DND-41 (cell line): Measurements from ENCODE around the gene UBR1.

Source experiments
- EZH2 ChIP-seq: IDR thresholded peaks from 3 replicates; pipeline ENCODE4 v1.6.1; 2012; ENCODE audit warnings: borderline replicate concordance, low read depth, mild to moderate bottlenecking, moderate library complexity, low read length, inconsistent platforms; ENCODE audit not compliant: severe bottlenecking
- TF ChIP-seq, protein P1 (sequence below): IDR thresholded peaks from 2 replicates; pipeline ENCODE4 v1.5.1; 2012; ENCODE audit warnings: borderline replicate concordance, low read length, moderate library complexity, mild to moderate bottlenecking; ENCODE audit not compliant: poor library complexity, severe bottlenecking; ENCODE audit errors: extremely low read depth

DNA sequence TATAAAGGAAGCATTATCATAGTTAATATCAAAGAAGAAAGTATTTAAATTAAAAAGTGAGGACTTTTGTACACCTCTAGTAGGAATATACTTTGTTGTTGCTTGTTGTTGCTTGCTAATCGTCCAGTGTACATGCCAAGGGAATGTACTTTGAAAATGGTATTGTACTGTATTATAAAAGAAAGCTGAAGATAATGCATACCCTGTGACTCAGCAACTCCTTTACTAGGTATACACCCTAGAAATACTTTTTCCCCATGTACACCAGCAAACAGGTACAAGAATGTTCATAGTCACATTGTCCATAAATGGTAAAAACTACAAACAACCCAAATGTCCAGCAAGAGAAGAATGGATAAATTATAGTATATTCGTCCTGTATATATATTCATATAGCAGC lies 197.3 kb downstream of the UBR1 start:
- TF ChIP-seq, protein P1, sequence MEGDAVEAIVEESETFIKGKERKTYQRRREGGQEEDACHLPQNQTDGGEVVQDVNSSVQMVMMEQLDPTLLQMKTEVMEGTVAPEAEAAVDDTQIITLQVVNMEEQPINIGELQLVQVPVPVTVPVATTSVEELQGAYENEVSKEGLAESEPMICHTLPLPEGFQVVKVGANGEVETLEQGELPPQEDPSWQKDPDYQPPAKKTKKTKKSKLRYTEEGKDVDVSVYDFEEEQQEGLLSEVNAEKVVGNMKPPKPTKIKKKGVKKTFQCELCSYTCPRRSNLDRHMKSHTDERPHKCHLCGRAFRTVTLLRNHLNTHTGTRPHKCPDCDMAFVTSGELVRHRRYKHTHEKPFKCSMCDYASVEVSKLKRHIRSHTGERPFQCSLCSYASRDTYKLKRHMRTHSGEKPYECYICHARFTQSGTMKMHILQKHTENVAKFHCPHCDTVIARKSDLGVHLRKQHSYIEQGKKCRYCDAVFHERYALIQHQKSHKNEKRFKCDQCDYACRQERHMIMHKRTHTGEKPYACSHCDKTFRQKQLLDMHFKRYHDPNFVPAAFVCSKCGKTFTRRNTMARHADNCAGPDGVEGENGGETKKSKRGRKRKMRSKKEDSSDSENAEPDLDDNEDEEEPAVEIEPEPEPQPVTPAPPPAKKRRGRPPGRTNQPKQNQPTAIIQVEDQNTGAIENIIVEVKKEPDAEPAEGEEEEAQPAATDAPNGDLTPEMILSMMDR: no peak
- TF ChIP-seq EZH2: no peak
